HepG2 (cell line): Measurements from ENCODE around the gene TGFA. TPM values are rescaled to one million over a fixed set of nuclear protein-coding genes. Genes with fewer than 3 reads are reported as not detected.
A peak's percentile ranks its signal among the peaks of the same experiment; 100 is the strongest.

ENCODE experiments used
- EED ChIP-seq: sonication (generic); formaldehyde crosslinking; IDR thresholded peaks from 2 replicates; pipeline ENCODE4 v1.5.0; 2020; ENCODE audit warnings: mild to moderate bottlenecking, missing genetic modification reagents
- KAT8 ChIP-seq: IDR thresholded peaks from 2 replicates; pipeline ENCODE4 v1.6.1; 2016; ENCODE audit warnings: missing genetic modification reagents, missing compliant biosample characterization
- MIXL1 ChIP-seq: IDR thresholded peaks from 2 replicates; pipeline ENCODE4 v1.6.1; 2016
- NCOA5 ChIP-seq: sonication (generic); formaldehyde crosslinking; IDR thresholded peaks from 2 replicates; pipeline ENCODE4 v1.4.0; 2020; ENCODE audit warnings: missing genetic modification reagents
- ZNF180 ChIP-seq: sonication (generic); formaldehyde crosslinking; IDR thresholded peaks from 2 replicates; pipeline ENCODE4 v1.4.0; 2020; ENCODE audit warnings: low read depth, missing genetic modification reagents, borderline replicate concordance
- ZNF484 ChIP-seq: sonication (generic); formaldehyde crosslinking; IDR thresholded peaks from 2 replicates; pipeline ENCODE4 v1.5.1; 2020; ENCODE audit warnings: mild to moderate bottlenecking, low read depth, missing genetic modification reagents, borderline replicate concordance
- ZNF761 ChIP-seq: sonication (generic); formaldehyde crosslinking; conservative IDR thresholded peaks from 2 replicates; pipeline ENCODE4 v1.4.0; 2020; ENCODE audit warnings: mild to moderate bottlenecking, missing genetic modification reagents
- polyA plus RNA-seq, 8 experiments: library from polyadenylated mRNA; depleted of rRNA in 3 of 8; stranded (reverse) in 7 of 8; unstranded in 1 of 8; fragments of >200 nt; fragmentation: Illumina TruSeq in 4 of 8; extraction: Trizol in 4 of 8; gene quantifications; 2 replicates each; pipeline versions ENCODE4 v1.2.1 to v1.2.3, GENCODE V29; 2011 to 2016; ENCODE audit warnings: low read depth in 4 of 8, missing spikeins in 1 of 8, mixed read lengths in 1 of 8; ENCODE audit not compliant: insufficient read depth in 1 of 8
- total RNA-seq, 5 experiments: library from RNA; depleted of rRNA; stranded (reverse); fragments of >200 nt; fragmentation: Illumina TruSeq; extraction: Trizol; gene quantifications; 2 replicates each; pipeline ENCODE4 v1.2.3, GENCODE V29; 2016; ENCODE audit warnings: low read depth in 1 of 5
- TF ChIP-seq, protein P1 (sequence below): sonication (generic); formaldehyde crosslinking; IDR thresholded peaks from one replicate; pipeline ENCODE4 v1.5.1; 2020; ENCODE audit warnings: mild to moderate bottlenecking, missing genetic modification reagents; ENCODE audit errors: not compliant biosample characterization
- TF ChIP-seq, protein P2 (sequence below): sonication (generic); formaldehyde crosslinking; IDR thresholded peaks from 2 replicates; pipeline ENCODE4 v1.5.0; 2020; ENCODE audit warnings: mild to moderate bottlenecking, missing genetic modification reagents, moderate library complexity
- TF ChIP-seq, protein P3 (sequence below): sonication (generic); formaldehyde crosslinking; IDR thresholded peaks from 2 replicates; pipeline ENCODE4 v1.8.0; 2022; ENCODE audit warnings: low read depth, missing genetic modification reagents
- TF ChIP-seq, protein P4 (sequence below): sonication (generic); formaldehyde crosslinking; IDR thresholded peaks from 2 replicates; pipeline ENCODE4 v1.5.0; 2020; ENCODE audit warnings: mild to moderate bottlenecking, missing genetic modification reagents
- TF ChIP-seq, protein P5 (sequence below): sonication (generic); formaldehyde crosslinking; IDR thresholded peaks from 2 replicates; pipeline ENCODE4 v1.8.0; 2022; ENCODE audit warnings: mild to moderate bottlenecking, missing genetic modification reagents, moderate library complexity

Gene TGFA
- total and polyA plus RNA-seq, 2 of the 13 experiments (the other 11 are each of a cell fraction or from before 2014, with no cell fraction given) = 7.8 to 15.3 TPM

DNA sequence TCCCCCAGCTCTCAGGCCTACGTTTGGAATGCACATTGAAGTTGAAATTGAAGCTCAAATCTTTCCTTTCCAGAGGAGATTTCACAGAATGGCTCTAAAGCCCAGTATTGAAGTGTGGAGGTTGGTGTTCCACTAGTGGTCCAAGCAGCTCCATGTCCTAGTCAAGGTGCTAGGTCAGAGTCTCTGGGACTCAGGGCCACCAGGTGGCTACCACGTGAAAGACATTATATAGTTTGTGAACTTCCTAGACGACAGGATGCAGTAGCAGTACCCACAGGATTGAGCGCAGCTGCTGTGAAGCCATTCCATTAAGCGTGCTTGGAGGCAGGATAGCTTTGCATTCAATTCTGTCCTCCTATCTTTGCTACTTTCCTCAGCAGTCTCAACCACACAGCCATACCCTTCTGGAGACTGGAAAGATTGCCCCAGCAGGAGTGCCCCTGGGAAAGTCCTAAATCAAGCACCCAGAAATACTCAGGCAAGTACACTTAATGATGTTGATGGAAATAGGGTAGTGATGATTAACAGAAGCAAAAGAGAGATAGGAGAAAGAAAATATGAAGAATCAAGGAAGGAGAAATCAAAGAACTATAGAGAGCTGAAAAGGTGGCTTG is 4.7 kb upstream of the TGFA start (continued):
- no peak for TF ChIP-seq ZNF761 (CRISPR knock-in tag)
- TF ChIP-seq ZNF180 = no peak
- TF ChIP-seq, protein P1, sequence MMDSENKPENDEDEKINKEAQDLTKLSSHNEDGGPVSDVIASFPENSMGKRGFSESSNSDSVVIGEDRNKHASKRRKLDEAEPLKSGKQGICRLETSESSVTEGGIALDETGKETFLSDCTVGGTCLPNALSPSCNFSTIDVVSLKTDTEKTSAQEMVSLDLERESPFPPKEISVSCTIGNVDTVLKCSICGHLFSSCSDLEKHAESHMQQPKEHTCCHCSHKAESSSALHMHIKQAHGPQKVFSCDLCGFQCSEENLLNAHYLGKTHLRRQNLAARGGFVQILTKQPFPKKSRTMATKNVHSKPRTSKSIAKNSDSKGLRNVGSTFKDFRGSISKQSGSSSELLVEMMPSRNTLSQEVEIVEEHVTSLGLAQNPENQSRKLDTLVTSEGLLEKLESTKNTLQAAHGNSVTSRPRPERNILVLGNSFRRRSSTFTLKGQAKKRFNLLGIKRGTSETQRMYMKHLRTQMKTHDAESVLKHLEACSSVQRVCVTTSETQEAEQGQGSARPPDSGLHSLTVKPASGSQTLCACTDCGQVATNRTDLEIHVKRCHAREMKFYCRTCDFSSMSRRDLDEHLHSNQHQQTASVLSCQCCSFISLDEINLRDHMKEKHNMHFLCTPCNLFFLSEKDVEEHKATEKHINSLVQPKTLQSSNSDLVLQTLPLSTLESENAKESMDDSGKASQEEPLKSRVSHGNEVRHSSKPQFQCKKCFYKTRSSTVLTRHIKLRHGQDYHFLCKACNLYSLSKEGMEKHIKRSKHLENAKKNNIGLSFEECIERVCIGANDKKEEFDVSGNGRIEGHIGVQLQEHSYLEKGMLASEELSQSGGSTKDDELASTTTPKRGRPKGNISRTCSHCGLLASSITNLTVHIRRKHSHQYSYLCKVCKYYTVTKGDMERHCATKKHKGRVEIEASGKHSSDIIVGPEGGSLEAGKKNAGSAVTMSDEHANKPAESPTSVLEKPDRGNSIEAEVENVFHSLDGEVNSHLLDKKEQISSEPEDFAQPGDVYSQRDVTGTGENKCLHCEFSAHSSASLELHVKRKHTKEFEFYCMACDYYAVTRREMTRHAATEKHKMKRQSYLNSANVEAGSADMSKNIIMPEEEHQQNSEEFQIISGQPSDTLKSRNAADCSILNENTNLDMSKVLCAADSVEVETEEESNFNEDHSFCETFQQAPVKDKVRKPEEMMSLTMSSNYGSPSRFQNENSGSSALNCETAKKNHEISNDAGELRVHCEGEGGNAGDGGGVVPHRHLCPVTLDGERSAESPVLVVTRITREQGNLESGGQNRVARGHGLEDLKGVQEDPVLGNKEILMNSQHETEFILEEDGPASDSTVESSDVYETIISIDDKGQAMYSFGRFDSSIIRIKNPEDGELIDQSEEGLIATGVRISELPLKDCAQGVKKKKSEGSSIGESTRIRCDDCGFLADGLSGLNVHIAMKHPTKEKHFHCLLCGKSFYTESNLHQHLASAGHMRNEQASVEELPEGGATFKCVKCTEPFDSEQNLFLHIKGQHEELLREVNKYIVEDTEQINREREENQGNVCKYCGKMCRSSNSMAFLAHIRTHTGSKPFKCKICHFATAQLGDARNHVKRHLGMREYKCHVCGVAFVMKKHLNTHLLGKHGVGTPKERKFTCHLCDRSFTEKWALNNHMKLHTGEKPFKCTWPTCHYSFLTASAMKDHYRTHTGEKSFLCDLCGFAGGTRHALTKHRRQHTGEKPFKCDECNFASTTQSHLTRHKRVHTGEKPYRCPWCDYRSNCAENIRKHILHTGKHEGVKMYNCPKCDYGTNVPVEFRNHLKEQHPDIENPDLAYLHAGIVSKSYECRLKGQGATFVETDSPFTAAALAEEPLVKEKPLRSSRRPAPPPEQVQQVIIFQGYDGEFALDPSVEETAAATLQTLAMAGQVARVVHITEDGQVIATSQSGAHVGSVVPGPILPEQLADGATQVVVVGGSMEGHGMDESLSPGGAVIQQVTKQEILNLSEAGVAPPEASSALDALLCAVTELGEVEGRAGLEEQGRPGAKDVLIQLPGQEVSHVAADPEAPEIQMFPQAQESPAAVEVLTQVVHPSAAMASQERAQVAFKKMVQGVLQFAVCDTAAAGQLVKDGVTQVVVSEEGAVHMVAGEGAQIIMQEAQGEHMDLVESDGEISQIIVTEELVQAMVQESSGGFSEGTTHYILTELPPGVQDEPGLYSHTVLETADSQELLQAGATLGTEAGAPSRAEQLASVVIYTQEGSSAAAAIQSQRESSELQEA (CRISPR knock-in tag) = peak; percentile 35
- TF ChIP-seq, protein P2, sequence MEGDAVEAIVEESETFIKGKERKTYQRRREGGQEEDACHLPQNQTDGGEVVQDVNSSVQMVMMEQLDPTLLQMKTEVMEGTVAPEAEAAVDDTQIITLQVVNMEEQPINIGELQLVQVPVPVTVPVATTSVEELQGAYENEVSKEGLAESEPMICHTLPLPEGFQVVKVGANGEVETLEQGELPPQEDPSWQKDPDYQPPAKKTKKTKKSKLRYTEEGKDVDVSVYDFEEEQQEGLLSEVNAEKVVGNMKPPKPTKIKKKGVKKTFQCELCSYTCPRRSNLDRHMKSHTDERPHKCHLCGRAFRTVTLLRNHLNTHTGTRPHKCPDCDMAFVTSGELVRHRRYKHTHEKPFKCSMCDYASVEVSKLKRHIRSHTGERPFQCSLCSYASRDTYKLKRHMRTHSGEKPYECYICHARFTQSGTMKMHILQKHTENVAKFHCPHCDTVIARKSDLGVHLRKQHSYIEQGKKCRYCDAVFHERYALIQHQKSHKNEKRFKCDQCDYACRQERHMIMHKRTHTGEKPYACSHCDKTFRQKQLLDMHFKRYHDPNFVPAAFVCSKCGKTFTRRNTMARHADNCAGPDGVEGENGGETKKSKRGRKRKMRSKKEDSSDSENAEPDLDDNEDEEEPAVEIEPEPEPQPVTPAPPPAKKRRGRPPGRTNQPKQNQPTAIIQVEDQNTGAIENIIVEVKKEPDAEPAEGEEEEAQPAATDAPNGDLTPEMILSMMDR (CRISPR knock-in tag) = peak; percentile 72
- TF ChIP-seq EED (CRISPR knock-in tag) = no peak
- TF ChIP-seq, protein P3, sequence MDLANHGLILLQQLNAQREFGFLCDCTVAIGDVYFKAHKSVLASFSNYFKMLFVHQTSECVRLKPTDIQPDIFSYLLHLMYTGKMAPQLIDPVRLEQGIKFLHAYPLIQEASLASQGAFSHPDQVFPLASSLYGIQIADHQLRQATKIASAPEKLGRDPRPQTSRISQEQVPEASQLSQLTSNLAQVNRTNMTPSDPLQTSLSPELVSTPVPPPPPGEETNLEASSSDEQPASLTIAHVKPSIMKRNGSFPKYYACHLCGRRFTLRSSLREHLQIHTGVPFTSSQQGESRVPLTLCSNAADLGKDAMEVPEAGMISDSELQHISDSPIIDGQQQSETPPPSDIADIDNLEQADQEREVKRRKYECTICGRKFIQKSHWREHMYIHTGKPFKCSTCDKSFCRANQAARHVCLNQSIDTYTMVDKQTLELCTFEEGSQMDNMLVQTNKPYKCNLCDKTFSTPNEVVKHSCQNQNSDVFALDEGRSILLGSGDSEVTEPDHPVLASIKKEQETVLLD (CRISPR knock-in tag) = no peak
- 0 out of 2 replicates have a peak, but pooled peaks have one; percentile 16 for TF ChIP-seq KAT8
- TF ChIP-seq NCOA5 (CRISPR knock-in tag) = no peak
- TF ChIP-seq ZNF484 (CRISPR knock-in tag) = no peak
- TF ChIP-seq, protein P4, sequence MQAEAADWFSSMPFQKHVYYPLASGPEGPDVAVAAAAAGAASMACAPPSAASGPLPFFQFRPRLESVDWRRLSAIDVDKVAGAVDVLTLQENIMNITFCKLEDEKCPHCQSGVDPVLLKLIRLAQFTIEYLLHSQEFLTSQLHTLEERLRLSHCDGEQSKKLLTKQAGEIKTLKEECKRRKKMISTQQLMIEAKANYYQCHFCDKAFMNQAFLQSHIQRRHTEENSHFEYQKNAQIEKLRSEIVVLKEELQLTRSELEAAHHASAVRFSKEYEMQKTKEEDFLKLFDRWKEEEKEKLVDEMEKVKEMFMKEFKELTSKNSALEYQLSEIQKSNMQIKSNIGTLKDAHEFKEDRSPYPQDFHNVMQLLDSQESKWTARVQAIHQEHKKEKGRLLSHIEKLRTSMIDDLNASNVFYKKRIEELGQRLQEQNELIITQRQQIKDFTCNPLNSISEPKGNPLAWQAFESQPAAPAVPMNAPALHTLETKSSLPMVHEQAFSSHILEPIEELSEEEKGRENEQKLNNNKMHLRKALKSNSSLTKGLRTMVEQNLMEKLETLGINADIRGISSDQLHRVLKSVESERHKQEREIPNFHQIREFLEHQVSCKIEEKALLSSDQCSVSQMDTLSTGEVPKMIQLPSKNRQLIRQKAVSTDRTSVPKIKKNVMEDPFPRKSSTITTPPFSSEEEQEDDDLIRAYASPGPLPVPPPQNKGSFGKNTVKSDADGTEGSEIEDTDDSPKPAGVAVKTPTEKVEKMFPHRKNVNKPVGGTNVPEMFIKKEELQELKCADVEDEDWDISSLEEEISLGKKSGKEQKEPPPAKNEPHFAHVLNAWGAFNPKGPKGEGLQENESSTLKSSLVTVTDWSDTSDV = no peak
- TF ChIP-seq, protein P5, sequence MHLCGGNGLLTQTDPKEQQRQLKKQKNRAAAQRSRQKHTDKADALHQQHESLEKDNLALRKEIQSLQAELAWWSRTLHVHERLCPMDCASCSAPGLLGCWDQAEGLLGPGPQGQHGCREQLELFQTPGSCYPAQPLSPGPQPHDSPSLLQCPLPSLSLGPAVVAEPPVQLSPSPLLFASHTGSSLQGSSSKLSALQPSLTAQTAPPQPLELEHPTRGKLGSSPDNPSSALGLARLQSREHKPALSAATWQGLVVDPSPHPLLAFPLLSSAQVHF (CRISPR knock-in tag) = no peak
- no peak for TF ChIP-seq MIXL1 (CRISPR knock-in tag)
